ENCODE data around the gene CACTIN.
A peak's percentile ranks its signal among the peaks of the same experiment; 100 is the strongest.
"Not testable (repeated sequence)": the region's sequence is repeated elsewhere in the genome, so short reads cannot be mapped to it uniquely, and the experiment has no call there.

CACTIN gene

DNA sequence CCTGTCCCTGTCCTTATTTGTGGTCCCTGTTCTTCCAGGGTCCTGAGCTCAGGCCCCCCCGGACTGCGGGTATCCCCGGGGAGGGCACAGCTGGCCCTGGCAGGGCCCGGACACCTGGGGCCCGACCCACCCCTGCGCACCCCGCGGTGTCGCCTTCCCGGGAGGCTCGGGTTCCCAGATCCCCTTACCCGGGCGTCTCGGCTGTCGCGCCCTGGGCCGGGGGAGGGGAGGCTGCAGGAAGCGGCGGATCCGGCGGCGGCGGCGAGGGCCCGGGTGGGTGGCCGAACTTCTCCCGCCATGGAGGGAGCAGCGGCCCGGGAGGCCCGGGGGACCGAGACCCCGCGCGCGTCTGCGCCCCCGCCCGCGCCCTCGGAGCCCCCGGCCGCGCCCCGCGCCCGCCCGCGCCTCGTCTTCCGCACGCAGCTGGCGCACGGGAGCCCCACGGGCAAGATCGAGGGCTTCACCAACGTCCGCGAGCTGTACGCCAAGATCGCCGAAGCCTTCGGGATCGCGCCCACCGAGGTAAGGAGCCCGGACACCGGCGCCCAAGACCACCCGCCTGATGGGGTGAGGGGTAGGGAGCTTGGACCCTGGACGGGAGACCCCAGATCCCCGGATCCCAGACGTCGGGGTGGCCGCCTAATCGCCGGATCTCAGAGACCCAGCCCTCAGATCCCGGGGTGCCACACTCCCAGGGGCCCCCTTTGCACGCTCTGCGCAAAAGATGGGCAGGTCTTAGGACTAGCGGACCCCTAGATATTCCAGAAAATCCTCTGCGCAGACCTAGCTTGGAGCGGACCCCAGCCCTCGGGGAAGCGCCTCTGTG, 41.1 kb downstream of the CACTIN start, which contains the start of gene GIPC3:
GIPC3 (plus strand) TSS at position 178 of the 826 bp plus-strand sequence; CDS start at position 298, 120 bp downstream.
- DNase-seq, result no peak

DNA sequence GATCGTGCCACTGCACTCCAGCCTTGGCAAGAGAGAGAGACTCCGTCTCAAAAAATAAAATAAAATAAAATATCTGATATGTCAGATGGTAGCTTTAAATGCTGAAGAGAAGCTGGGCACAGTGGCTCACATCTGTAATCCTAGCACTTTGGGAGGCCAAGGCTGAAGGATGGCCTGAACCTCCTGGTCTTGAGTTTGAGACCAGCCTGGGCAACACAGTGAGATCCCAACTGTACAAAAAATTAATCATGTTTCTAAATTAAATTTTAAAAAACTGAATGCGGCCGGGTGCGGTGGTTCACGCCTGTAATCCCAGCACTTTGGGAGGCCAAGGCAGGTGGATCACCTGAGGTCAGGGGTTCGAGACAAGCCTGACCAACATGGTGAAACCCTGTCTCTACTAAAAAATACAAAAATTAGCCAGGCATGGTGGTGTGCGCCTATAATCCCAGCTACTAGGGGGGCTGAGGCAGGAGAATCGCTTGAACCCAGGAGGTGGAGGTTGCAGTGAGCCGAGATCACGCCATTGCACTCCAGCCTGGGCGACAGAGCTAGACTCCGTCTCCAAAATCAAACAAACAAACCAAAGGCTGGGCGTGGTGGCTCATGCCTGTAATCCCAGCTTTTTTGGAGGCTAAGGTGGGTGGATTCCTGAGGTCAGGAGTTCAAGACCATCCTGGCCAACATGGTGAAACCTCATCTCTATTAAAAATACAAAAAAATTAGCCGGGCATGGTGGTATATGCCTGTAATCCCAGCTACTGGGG, 42.4 kb downstream of the CACTIN start:
- not testable (repeated sequence) for DNase-seq

DNA sequence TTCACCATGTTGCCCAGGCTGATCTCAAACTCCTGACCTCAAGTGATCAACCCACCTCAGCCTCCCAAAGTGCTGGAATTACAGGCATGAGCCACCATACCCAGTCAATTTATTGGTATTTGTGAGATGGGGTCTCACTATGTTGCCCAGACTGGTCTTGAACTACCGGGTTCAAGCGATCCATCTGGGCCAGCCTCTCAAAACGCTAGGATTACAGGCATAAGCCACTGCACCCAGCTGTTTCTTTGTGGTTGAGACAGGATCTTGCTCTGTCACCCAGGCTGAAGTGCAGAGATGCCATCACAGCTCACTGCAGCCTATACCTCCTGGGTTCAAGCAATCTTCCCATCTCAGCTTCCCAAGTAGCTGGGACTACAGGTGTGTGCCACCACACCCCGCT, 44.8 kb downstream of the CACTIN start:
- DNase-seq, result not testable (repeated sequence)

DNA sequence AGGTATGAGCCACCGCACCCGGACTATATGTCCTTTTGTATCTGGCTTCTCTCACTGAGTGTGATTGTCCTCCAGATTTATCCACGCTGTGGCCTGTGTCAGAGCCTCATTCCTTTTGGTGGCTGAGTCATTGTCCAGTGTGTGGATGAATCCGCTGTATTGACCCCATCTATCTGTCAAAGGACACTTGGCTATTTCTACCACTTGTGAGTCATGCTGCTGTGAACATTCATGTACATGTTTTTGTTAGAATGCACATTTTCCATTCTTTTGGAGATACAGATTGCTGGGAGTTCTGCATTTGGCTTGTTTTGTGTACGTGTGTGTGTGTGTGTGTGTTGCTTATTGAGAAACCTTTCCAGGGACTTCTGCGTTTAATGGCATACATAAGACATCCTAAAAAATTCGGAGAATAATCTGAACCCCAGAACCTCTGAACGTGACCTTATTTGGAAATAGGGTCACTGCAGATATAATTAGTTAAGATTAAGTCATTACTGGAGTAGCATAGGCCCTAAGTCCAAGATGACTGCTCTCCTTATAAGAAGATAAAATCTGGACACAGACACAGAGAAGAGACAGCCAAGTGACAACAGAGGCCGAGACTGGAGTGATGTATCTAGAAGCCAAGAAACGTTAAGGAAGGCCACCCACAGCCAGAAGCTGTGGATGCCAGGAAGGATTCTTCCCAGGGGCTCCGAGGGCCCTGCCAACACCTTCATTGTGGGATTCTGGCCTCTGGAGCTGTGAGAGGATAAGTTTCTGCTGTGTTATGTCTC, 46.2 kb downstream of the CACTIN start:
- DNase-seq, result no peak

DNA sequence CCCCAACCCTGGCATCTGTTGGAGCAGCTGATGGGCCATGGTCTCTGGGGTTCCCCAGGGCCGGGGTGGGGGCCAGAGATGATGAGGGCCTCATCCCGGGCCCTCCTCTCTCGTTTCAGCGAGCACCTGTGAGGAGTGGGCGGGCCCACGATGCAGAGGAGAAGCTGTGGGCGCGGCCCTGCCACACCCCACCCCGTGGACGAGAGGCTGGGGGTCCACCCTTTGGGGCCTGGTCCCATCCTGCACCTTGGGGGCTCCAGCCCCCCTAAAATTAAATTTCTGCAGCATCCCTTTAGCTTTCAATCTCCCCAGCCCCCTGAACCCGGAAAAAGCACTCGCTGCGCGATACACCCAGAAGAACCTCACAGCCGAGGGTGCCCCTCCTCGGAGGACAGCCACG, 48.2 kb downstream of the CACTIN start:
- no peak for DNase-seq

DNA sequence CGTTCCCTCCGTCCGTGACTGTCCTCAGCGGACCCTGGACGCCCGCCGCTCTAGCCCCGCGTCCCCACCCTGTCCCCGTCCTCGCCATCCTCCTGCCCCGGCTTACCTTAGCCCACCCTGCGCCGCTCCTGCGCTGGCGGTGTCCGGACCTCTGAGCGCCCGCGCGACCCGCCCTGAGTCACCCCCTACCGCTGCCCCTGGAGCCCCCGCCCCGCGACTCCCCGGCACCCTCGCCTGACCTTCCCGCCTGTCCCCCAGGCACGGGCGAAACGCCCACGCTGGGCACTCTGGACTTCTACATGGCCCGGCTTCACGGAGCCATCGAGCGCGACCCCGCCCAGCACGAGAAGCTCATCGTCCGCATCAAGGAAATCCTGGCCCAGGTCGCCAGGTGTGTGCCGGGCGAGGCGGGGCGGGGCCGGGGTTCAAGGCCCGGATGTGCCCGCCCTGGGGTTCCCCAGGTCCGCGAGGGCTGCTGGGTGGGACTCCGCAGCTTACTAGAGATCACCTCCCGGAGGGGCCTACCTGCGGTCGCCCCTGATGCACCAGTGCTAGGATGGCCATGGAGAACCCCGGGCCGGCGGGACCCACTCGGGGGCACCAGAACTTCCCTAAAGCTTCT, 48.8 kb downstream of the CACTIN start:
- DNase-seq, result no peak

DNA sequence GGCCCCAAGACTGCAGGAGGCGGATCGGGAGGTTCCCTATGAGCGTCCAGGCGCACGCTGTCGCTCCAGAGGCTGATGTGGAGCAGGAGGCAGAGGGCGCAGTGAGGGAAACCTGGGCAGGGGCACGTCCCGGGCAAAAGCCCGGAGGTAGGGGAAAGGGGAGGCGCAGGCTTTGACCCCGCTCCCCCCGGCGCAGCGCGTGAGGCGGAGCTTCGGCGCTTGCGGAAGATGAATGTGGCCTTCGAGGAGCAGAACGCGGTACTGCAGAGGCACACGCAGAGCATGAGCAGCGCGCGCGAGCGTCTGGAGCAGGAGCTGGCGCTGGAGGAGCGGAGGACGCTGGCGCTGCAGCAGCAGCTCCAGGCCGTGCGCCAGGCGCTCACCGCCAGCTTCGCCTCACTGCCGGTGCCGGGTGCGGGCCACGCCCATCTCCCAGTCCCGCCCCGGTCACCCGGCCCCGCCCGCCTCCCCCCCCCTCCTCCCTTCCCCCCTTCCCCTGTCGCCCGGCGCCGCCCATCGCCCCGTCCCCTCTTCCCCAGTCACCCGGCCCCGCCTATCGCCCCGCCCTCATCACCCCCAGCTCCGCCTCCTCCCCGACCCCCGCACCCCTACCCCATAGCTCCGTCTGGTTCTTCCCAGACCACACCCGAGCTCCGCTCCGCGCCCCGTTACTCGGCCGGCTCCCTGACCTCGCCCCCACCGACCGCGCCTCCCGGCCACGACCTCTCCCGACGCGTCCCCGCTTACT, 49.7 kb downstream of the CACTIN start:
- no peak for DNase-seq

DNA sequence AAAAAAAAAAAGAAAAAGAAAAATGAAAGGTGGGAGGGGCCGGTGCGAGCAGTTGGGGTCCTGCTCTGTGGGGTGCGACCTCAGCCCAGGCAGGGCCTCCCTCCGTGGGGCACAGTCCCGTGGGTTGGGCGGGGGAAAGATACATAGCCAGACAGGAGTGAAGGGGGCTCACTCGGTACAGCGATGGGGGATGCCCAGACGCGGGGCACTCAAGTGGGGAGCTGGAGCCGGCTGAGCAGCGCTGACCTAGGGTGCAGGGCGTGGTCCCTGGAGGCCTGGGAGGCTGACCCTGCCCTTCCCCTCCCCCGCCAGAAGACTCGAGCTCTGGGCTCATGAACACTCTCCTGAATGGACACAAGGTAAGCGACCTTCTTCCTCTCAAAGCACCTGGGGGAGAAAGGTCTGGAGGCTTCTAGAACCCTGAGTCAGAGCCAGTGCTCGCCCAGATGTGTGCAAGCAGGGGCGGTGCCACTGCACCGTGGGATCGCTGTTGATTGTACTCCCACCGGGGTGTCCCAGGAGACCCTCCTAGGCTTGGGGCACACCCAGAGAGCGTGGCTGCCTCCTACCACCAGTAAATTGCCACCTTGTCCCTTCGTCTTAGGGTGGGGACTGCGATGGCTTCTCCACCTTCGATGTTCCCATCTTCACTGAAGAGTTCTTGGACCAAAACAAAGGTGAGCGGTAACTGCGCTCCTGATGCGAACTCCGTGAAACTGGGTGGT, 50.5 kb downstream of the CACTIN start:
- no peak for DNase-seq

DNA sequence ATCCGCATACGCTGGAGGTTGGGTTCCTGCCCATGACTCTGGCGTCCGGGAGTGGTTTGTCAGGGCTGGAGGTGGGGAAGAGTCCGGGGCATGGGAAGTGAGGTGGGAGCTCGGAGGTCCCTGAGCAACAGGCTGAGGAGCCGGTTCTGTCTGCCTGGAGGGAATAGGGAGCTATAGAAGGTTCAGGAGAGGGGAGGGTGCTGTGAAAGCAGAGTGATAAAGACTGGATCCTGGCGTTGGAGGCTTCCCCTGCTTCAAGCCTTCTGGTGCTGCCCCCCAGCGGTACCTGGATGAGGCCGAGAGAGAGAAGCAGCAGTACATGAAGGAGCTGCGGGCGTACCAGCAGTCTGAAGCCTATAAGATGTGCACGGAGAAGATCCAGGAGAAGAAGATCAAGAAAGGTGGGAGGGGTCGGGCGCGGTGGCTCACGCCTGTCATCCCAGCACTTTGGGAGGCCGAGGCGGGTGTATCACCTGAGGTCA, 51.3 kb downstream of the CACTIN start:
- no peak for DNase-seq

DNA sequence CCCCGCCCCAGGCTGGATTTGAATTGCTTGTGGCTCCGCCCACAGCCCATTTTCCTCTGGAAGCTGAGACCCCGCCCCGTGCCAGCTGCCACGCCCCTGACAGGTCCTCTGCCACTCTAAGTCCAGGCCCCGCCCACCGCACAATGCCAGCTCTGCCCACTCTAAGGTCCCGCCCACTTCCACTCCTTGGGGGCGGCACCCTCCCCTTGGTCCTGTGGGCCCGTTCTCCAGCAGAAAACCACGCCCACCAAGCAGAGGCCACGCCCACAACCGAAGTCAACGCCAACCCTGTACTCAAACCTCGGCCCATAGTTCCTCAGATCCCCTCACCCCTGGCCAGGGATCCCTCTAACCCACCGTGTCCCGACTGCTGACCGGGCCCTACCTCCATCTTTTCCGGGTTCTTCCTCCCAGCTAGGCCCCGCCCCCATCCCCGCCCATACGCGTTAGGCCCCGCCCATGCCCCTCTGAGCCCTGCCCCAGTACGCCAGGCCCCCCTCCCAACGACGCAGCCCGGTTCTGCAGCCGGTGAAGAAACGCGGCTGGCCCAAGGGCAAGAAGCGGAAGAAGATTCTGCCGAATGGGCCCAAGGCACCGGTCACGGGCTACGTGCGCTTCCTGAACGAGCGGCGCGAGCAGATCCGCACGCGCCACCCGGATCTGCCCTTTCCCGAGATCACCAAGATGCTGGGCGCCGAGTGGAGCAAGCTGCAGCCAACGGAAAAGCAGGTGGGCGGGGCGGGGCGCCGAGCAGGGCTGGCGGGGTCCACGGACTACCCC, 52.5 kb downstream of the CACTIN start:
- DNase-seq, result peak; percentile 90

DNA sequence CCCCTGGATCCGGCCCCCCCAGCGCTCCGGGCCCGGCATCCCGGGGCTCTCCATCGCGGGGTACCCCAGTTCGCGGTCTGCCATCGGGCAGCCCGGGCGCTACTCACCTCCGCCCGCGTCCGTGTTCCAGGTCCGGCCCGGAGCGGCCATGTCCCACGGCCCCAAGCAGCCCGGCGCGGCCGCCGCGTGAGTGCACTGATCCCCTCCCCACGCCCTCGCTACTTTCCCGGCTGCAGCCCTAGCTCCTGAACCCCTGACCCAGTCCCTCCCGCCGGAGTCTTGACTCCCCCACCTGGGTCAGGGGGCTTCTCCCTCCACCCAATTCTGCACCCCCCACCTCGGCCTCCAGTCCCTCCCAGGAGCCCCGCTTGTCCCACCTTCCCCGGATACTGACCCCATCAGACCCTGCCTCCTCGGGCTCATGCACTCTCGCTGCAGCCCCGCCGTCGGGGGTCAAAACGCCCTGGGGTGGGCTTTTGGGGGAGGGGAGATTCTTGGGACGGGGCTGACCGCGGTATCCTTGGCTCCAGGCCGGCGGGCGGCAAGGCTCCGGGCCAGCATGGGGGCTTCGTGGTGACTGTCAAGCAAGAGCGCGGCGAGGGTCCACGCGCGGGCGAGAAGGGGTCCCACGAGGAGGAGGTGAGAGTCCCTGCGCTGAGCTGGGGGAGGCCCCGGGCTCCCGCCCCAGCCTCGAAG, 53.3 kb downstream of the CACTIN start:
- no peak for DNase-seq

DNA sequence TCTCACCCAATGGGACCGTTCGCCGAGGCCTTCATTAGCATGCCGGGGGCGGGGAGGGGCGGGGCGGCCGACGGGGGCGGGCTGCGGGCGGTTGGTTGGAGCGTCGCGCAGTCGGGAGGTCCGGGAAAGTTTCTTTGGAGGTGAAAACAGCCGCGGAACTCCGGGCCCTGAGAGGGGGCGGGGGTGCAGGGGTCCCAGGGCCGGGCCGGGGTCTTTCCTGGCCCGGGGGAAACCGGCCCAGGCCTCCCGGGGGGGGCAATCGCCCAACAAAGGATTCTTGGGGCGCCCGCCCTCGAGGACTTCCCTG, 53.8 kb downstream of the CACTIN start, which contains the start of gene HMG20B:
HMG20B (plus strand) TSS at position 90 of the 307 bp plus-strand sequence. CDS start 366 bp downstream, outside the sequence.
- DNase-seq, result no peak

DNA sequence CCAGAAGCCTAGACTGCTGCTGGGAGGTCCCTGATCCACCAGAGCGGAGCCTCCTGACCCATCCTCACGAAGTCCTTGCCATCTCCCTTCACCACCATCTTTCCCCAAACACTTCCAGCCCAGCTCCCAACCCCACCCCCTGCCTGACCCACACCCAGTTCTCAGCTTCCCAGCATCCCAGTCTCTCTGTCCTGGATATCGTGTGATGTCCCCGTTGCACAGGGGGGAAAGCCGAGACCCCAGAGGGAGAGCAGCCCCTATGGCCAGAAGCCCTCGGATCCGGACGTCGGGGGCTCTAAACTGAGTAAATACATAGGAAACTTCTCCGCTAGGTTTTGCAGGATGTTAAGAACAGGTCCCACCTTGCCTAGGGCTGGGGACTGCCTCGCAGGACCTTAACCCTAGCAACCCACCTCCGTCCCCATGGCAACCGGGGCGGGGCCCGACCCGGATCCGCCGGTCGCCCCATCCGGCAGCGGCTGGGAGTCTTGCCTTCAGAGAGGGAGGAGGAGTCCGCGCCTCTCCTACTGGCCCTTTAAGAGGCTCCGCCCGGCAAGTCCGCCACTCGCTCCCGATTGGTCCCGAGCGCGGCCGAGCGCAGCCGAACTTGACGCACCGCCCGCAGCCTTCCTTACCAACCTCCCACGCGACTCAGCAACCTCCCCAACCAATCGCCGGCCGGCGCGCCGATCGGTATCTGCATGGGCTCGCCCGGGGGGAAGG, 54.3 kb downstream of the CACTIN start:
- DNase-seq, result peak; percentile 93

DNA sequence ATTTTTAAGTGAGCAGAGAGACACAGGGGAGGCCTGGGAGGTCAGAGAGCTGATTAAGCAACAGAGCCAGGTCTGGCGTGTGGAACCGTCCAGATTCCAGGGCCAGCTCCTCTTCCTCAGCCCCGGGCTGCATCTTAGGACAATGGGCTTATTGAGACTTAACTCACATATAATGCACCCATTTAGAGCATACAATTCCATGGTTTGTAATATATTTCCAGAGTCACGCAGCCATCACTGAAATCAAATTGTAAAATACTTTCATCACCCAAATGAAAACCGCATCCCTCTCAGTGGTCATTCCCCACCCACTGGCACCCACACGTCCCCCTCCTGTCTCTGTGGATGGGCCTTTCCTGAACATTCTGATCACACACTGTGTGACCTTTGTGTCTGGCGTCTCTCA, 56.0 kb downstream of the CACTIN start:
- no peak for DNase-seq

DNA sequence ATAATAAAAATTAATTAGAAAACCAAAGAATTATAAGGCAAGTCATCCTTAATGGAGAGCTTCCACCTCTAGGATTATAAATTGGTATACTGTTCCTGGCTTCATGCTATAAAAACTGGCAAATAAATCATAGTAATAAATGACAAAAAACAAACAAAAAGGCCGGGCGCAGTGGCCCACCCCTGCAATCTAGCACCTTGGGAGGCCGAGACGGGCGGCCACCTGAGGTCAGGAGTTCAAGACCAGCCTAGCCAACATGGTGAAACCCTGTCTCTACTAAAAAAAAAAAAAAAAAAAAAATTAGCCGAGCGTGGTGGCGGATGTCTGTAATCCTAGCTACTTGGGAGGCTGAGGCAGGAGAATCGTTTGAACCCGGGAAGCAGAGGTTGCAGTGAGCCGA, 56.5 kb downstream of the CACTIN start:
- DNase-seq, result not testable (repeated sequence)

DNA sequence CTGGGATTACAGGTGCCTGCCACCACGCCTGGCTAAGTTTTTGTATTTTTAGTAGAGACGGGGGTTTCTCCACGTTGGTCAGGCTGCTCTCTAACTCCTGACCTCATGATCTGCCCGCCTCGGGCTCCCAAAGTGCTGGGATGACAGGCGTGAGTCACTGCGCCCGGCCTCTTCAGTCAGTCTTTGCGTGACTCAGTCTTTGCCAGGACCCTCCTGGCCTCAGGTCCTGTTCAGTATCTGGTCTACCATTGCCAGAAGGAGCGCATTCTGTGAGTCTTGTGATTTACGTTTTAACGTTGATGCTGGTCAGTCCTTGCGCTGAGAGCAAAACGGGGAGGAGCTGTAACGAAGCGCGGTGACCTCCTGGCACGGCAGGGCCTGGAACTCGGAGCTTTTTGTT, 61.5 kb downstream of the CACTIN start:
- DNase-seq, result no peak

DNA sequence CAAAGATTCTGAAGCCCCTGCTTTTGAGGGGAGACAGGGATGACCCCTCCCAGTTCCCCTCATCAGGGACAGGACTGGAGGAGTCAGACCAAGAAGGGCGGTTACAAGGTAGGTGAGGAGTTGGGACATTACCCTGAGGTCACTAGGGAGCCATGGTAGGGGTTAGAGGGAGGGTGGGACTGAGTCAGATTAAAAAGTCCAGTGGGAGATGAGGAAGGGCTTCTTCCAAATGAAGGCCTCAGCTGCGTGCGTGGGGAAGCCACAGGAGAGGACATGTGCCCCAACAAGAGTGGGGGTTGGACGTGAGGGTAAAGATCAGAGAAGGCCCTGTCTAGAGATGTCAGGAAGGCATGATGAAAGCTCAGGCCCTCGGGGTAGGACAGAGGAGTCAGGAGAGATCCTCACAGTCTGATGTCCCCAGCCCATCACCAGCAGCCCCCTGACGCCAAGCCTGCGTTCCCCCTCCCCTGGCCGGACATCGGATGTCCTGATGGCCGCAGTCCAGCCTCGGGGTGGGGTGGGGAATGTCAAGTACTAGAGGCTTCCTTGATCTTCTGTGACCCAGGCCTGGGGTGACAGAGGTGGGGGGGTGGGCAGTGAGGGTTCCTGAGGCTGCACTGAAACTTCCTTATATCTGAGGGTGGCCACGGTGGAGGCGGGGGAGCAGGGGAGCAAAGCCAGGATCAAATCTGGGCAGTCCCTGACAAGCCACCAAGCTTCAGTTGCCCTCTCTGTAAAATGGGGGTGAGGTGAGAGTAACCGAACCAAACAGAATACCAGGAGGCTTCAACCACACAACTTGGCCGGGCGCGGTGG, 62.7 kb downstream of the CACTIN start:
- DNase-seq, result no peak

Measured in NCI-H2029 treated with DMSO at 0.1 percent for 48 hours (cell line).